H54 (cell line): Measurements from ENCODE around the gene RCBTB1.
"Not testable (repeated sequence)": the region's sequence is repeated elsewhere in the genome, so short reads cannot be mapped to it uniquely, and the experiment has no call there.

Source experiments
- DNase-seq: peaks from one replicate; pipeline ENCODE4 v3.0.0; 2011; ENCODE audit warnings: low spot score, mixed read lengths; ENCODE audit not compliant: insufficient read length
- FAIRE-seq: peaks from 3 replicates; lab custom pipeline; 2011; peaks lifted over from hg19 to GRCh38; lab: Jason Lieb, UNC
- POLR2A ChIP-seq: IDR thresholded peaks from 2 replicates; pipeline ENCODE4 v1.6.1; 2011; ENCODE audit warnings: low read depth, mild to moderate bottlenecking, low read length

The RCBTB1 gene

GRCh38 chr13:49615836-49616675 is 30.7 kb upstream of the RCBTB1 start:
- no peak for TF ChIP-seq POLR2A
- FAIRE-seq: no peak
- no peak for DNase-seq

GRCh38 chr13:49612042-49612441 is 26.7 kb upstream of the RCBTB1 start:
- FAIRE-seq, DNase-seq: not testable (repeated sequence)

GRCh38 chr13:49610176-49610575 is 24.8 kb upstream of the RCBTB1 start:
- DNase-seq: no peak
- no peak for FAIRE-seq
- no peak for TF ChIP-seq POLR2A

GRCh38 chr13:49608651-49609331 is 23.4 kb upstream of the RCBTB1 start:
- FAIRE-seq (no peak), DNase-seq (no peak)

GRCh38 chr13:49607761-49608160 is 22.4 kb upstream of the RCBTB1 start:
- FAIRE-seq: no peak

More at GRCh38 chr13:49608651-49609331, 23.4 kb upstream of the RCBTB1 start:
- no peak for TF ChIP-seq POLR2A

GRCh38 chr13:49606747-49607648 is 21.6 kb upstream of the RCBTB1 start:
- no peak for TF ChIP-seq POLR2A
- FAIRE-seq: peak; percentile 92
- DNase-seq: peak; percentile 60

More at GRCh38 chr13:49607761-49608160, 22.4 kb upstream of the RCBTB1 start:
- DNase-seq: no peak
- no peak for TF ChIP-seq POLR2A

- DNase-seq (no peak), FAIRE-seq (no peak)
- no peak for TF ChIP-seq POLR2A
Observed at GRCh38 chr13:49604570-49604969, 19.2 kb upstream of the RCBTB1 start.

GRCh38 chr13:49602615-49603014 is 17.3 kb upstream of the RCBTB1 start:
- not testable (repeated sequence) for FAIRE-seq

GRCh38 chr13:49602005-49602404 is 16.6 kb upstream of the RCBTB1 start:
- no peak for FAIRE-seq
- no peak for TF ChIP-seq POLR2A
- no peak for DNase-seq

More at GRCh38 chr13:49602615-49603014, 17.3 kb upstream of the RCBTB1 start:
- DNase-seq: not testable (repeated sequence)

GRCh38 chr13:49597043-49597641 is 11.8 kb upstream of the RCBTB1 start:
- no peak for FAIRE-seq
- no peak for TF ChIP-seq POLR2A

GRCh38 chr13:49596221-49596620 is 10.9 kb upstream of the RCBTB1 start:
- no peak for FAIRE-seq
- TF ChIP-seq POLR2A: no peak
- DNase-seq: no peak

More at GRCh38 chr13:49597043-49597641, 11.8 kb upstream of the RCBTB1 start:
- DNase-seq: no peak

- FAIRE-seq: no peak
- no peak for TF ChIP-seq POLR2A
- no peak for DNase-seq
Observed at GRCh38 chr13:49594576-49594975, 9.2 kb upstream of the RCBTB1 start.

- not testable (repeated sequence) for FAIRE-seq, DNase-seq
Observed at GRCh38 chr13:49593876-49594275, 8.5 kb upstream of the RCBTB1 start.

- not testable (repeated sequence) for DNase-seq, FAIRE-seq
Observed at GRCh38 chr13:49590714-49591113, 5.4 kb upstream of the RCBTB1 start.
